ENCODE data around the gene HSD17B11. TPM values are rescaled to one million over a fixed set of nuclear protein-coding genes. Genes with fewer than 3 reads are reported as not detected.
"Not testable (repeated sequence)": the region's sequence is repeated elsewhere in the genome, so short reads cannot be mapped to it uniquely, and the experiment has no call there.

HSD17B11 gene
- total RNA-seq, 1 donor from 2014 or later, result 25.1 TPM

DNA sequence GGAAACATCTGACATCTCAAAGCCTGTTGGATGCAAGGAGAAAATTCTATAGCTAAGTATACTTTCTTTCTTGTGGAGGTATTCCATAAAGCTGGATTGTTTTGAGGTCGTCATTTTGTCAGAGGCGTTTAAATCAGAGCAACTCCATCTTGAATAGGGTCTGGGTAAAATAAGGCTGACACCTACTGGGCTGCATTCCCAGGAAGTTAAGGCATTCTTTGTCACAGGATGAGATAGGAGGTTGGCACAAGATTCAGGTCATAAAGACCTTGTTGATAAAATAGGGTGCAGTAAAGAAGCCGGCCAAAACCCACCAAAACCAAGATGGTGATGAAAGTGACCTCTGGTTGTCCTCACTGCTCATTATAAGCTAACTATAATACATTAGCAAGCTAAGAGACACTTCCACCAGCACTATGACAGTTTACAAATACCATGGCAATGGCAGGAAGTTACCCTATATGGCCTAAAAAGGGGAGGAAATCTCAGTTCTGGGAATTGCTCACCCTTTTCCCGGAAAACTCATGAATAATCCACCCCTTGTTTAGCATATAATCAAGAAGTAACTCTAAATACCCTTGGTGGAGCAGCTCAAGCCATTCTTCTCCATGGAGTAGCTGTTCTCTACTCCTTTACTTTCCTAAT is 80.2 kb downstream of the HSD17B11 start:
- no peak for DNase-seq (ENCODE audit: low read depth)

DNA sequence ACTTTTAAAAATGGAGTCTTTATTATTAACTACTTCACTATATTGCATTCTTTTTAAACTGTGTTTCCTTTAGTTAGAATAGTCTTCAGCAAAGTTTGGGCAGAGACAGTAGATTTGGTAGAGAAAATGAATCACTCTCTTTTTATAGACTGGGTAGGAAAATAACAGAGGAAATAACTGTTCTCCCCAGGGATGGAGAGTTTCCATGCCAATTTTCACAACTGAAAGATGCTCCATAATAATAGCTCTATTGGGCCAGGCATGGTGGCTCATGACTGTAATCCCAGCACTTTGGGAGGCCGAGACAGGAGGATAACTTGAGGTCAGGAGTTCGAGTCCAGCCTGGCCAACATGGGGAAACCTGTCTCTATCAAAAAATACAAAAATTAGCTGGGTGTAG is 81.4 kb downstream of the HSD17B11 start:
- DNase-seq (ENCODE audit: low read depth), result peak; percentile 59

DNA sequence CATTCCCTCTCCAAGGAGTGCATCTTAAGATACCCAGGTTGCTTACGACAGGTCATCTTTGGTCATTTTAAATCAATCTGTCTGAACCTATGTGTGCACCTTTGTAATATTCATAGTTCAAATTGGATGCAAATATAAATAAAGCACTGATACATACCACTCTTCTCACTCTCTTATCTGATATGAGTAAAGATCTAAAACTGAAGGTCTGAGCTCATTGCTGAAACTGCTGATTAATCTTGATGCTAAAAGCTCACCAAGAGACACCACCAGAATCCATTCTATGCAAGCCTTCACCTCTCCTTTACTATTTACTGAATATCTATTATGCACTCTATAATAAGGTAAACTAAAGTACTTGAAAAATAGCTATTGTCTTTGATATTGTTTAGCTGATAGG is 84.9 kb downstream of the HSD17B11 start:
- no peak for DNase-seq (ENCODE audit: low read depth)

DNA sequence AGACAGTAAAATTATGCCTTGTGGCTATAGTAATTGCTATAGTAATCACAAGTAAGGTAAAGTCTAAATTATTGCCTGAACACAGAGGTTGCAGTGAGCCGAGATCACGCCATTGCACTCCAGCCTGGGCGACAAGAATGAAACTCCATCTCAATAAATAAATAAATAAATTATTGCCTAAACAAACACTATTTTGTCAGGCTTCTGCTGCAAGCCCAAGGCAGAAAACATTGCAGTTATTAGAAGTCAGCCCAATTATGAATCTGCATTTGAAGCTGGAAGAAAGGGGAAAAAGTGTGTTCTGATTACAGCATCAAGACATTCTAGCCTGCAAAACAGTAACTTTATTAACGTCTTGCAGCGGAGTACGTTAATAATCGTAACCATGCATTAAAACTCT is 85.4 kb downstream of the HSD17B11 start:
- no peak for DNase-seq (ENCODE audit: low read depth)

DNA sequence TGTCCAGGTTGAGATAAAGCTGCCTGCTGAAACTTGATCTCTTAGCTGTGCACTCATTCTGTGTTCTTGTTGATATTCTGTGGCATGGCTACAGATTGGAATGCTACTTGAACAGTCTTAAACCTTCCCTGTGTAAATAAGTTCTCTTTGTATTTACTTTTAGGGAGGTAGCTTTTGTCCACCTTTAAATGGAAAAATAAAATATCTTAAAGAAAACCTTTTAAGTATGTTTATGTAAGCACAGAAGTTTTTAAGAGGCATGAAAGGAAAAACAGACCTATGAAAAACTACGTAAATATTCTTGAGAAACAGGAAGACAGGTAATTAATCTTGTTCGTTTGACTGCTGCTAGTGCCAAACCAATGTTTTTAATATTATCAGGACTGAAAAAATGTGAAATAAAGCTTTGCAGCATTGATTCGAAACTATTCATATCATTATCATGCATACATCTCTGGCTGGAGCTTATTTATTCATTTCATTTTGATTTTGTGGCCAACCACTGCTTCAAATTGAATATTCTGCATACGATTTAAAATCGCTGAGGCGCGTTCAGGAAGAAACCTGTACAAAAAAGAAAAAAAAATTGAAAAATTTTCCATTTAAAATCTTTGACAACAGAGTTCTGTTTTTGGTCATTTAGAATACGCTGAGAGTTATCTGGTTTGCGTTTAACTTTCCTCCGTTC is 86.1 kb downstream of the HSD17B11 start:
- peak; percentile 3 for DNase-seq (ENCODE audit: low read depth)

DNA sequence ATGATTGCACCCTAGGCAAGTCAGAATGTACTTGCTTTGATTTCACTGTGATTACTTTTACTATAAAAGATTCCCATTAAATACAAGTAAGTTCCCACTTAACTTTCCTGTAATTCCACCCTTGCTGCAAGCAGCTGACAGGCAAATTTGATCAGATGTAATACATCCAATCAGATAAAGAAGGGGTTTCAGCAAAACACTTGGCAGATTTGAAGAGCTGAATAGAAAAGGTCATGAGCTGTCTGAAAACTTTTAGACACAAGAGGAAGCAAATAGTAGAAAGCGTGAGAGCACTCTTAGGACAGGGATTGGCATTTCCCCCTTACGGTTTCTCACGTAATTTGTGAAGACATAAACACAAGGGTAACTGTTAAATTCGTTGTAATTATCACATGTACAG is 91.1 kb downstream of the HSD17B11 start:
- DNase-seq (ENCODE audit: low read depth), result no peak

DNA sequence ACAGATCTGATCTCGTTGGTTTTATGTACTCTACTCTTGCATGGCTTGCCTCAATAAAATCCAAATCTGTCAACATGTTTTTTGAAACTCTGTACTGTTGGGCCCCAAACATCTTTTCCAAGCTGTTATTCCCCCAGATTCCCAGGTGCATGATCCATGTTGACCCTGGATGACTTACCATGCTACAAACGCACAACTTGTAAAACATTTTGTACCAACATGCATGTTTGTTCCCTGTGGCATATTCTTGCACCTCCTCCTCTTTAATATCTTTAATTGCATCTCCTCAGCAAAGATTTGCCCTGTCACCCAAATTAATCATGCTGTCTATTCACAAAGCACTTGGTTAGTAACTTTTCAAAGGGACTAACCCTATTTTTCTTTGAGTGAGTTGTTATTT is 92.6 kb downstream of the HSD17B11 start:
- no peak for DNase-seq (ENCODE audit: low read depth)

DNA sequence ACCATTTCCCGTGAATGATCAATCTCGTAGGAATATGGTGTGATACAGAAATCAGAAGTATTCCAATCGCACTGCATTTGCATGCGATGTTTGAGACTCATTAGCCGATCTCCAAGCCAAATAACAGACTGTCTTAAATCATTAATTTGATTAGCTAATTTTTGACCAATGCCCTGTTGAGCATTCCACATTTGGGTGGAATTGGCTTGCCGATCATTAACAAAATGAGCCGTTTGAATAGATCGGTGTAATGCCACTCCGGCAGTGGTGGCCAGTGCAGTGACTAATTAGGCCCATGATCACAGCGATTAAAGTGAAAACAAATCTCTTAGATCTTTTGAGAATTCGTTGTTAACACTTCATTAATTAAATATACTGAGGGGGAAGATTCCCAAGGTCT is 96.1 kb downstream of the HSD17B11 start:
- DNase-seq (ENCODE audit: low read depth), result not testable (repeated sequence)

DNA sequence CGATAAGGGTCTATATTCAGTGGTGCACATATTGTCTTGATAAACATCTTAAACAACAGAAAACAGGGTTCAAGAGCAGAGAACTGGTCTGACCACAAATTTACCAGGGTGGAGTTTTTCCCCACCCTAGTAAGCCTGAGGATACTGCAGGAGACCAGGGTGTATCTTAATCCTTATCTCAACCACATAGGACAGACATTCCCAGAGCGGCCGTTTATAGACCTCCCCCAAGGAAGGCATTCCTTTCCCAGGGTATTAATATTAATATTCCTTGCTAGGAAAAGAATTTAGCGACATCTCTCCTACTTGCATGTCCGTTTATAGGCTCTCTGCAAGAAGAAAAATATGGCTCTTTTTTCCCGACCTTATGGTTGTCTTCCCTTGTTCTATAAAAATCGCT is 97.1 kb downstream of the HSD17B11 start:
- not testable (repeated sequence) for DNase-seq (ENCODE audit: low read depth)

DNA sequence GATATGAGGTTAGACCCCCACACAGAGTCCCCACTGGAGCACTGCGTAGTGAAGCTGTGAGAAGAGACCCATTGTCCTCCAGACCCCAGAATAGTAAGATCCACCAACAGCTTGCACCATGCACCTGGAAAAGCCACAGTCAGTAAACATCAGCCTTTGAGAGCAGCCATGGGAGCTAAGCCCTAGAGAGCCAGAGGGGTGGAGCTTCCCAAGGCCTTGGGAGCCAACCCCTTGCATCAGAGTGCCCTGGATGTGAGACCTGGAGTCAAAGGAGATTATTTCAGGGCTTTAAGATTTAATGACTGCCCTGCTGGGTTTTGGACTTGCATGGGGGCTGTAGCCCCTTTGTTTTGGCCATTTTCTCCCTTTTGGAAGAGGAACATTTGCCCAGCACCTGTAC is 104.0 kb downstream of the HSD17B11 start:
- no peak for DNase-seq (ENCODE audit: low read depth)

Small RNA genes within 50 kb of the gene (microRNA-seq; reads per million reads assigned to microRNA genes)
- gene MIR5705, result not detected

Other genes starting within 250 kb of the HSD17B11 start
- gene KLHL8, start 170.6 kb downstream of the HSD17B11 start, total RNA-seq, result 8.4 and 10.1 TPM in 2 replicates
- not detected in 2 replicates for gene HSD17B13, start 68.3 kb downstream of the HSD17B11 start, total RNA-seq
- gene NUDT9, start 31.4 kb upstream of the HSD17B11 start, total RNA-seq, result 17.0 and 36.0 TPM in 2 replicates
- gene SPARCL1, start 138.2 kb upstream of the HSD17B11 start, total RNA-seq, result 0.26 and 0.80 TPM in 2 replicates
- not detected in 2 replicates for gene DSPP, start 217.3 kb upstream of the HSD17B11 start, total RNA-seq

Data from myocyte (in vitro differentiated cells).